Lower leg skin (tissue), 3 donors: ENCODE measurements around the gene SLC7A5.
"Not testable (repeated sequence)": the region's sequence is repeated elsewhere in the genome, so short reads cannot be mapped to it uniquely, and the experiment has no call there.

ENCODE experiments used
- CTCF ChIP-seq, 3 donors: fragments of 450-650 bp; IDR thresholded peaks; one replicate each; pipeline ENCODE4 v1.5.1; 2016; ENCODE audit warnings: antibody characterized with exemption in 3 of 3, mild to moderate bottlenecking in 3 of 3, moderate library complexity in 2 of 3
- POLR2A ChIP-seq, 2 donors: fragments of 450-650 bp; IDR thresholded peaks; one replicate each; pipeline ENCODE4 v1.6.1; 2016 to 2017; ENCODE audit warnings: antibody characterized with exemption in 2 of 2, mild to moderate bottlenecking in 1 of 2, moderate library complexity in 1 of 2

DNA sequence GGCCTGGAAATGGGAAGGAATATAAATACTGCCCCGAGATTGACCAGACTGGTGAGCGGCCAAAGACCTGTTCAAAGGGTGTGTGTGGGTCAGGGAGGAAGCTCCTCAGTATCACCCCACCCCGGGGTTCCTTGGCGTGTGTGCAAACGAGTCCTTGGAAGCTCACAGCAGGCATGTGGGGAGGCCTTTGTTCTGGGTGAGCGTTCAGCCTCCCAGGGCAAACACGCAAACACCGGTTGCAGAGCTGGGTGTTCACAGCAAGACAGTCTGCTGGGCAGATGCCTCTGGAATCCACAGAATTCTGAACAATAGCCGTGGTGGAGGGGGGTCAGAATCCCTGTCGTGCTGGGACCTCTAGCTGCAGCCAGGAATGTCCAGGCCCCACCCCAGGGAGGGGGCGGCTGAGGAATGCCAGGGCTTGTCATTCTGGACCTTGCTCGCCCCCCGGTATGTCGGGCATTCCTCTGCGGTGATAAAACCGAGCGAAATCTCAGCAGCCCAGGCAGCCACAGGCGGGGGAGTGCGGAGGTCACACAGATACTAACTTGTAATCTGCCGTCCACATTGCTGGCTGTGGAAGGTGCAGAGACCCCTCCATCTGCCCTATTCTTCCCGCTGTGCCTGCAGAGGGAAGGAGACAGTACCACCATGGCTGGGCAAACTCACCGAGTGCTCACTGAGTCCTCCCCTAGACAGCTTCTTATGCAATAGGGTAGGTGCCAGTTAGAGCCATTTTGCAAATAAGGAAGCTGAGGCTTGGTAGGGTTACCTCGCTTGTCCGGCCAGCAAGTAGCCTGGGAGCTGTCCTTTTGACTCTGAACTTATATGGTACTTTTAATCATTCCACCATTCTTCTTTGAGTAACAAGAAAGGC, 1.3 kb upstream of the SLC7A5 start:
- TF ChIP-seq CTCF, POLR2A (IDR thresholded peaks at IDR 0.05): not testable (repeated sequence)
